RPMI8226 (cell line): ENCODE data around the gene PALM3.

ENCODE experiments used
- DNase-seq: peaks from one replicate; pipeline ENCODE4 v3.0.0-alpha.2; 2015

Gene PALM3

DNA sequence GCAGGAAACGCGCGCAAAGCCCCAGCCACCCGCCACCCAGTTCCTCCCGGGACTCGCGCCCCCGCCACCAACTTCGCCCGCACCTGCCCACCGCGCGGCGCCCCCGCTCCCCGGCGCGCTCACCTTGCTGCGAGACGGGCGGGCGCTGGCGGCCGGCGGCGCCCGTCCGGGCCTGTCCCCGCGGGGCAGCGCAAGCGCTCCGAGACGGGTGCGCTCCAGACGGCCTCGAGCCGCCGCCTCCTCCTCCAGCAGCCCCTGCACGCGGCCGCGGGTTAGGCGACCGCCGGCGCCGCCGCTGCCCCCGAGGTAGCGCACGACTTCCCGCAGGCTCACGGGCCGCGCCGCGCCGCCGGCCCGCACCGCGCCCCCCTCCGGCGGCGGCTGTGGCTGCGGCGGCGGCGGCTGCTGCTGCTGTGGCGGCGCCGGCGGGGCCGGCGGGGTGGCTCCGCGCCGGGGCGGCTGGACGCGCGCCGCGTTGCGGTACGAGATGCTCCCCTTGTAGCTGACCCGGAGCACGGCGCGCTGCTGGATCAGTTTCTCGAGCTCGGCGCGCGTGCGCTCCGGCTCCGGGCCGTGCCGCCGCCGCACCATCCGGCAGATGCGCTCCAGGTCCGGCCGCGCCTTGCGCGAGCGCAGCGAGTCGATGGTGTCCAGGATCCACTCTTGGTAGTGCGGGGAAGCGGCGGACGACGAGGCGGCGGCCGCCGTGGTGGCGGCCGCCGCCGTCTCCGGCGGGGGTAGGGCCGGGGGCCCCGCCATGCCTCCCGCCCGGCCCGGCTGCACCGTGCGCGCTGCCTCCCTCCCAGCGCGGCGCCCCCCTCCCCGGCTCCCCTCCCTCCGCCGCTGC lies 28.0 kb upstream of the PALM3 start:
- DNase-seq = peak; percentile 80

DNA sequence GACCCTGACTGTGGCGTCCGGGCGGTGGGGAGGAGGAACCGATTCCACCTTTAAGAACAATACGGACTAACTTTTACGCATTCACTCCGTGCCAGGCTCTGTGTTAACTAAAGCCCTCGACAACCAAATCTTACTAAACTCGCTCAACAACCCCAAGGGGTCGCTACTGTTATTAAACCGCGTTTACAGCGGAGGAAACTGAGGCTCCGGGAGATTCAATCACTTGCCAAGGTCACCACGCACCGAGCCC lies 27.5 kb upstream of the PALM3 start:
- peak; percentile 26 for DNase-seq

DNA sequence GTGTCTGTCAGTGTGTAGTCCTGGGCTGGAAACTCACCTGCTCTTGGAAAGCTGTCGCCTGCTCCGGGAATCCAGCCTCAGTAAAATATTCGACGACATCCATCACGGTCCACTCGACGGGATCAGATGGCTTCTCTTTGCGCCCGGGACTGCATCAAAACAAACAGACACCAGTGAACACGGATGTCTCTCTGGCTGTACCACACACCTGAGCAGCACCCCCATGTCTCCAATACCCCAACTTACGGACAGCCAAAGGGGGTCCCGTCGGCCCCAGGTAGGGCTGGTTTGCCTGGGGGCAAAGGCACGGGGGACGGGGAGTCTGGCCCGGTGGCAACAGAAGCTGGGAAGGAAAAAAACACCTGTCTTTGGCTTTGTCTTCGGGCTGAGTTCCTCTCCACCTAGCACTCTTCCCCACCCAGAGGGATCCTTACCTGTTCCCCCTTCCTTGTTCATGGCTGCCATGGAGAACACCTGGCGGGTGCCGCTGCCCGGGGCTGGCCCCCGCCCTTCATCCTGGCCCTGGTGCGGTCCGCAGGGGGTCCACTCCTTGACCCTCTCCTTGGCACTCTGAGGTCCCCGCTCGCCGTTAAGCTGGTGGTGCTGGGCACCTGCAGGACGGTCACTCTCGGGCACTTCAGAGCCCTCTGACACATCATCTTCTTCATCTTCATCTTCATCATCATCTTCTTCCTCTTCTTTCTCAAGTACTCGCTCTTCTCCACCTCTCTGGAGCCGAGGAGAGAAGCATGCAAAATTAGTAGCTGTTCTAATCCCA lies 26.9 kb upstream of the PALM3 start:
- DNase-seq = peak; percentile 2

DNA sequence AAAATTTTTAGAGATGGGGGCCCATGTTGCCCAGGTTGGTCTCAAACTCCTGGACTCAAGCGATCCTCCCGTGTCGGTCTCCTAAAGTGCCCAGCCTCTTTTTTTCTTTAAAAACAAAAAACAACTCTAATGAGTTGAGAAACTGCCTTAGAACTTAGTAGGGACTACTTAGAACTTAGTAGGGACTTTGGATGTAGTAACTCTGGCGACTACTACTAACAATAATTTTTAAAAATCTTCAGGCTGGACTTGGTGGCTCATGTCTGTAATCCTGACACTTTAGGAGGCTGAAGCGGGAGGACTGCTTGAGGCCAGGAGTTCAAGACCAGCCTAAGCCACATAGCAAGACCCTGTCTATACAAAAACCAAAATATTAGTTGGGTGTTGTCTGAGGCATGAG lies 24.2 kb upstream of the PALM3 start:
- DNase-seq = peak; percentile 1

DNA sequence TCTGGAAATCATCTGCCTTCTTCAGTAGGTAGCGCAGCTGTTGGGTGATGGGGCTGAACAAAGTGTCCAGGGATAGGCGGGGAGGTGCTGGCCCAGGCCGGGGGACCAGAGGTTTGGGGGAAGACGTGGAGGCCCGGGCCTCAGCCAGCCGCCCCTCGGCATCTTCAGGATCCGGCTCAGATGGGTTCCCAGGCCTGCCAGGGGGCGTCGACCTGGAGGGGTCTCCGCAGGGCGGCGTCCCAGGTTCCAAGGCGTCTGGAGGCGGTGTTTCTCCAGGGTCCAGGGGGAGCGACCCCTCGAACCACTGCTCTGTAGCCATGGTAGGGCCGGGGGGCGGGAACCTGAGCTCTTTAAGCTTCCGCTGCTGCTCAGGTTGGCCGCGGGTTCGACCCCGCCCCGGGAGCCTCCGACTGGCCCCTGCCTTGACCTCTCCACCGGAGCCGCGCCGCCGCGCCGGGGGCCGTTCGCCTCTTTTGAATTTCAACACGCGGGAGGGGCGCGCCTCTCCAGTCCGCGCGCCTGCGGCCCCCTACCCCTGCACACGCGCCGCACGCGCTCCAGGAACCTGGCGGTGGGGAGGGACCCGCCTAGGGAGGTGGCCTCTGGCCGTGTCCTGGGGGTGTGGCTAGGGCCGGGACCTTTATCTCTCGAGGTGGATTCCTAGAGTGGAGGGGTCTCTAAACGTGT lies 23.6 kb upstream of the PALM3 start, which contains the start of gene C19orf67:
Gene C19orf67, minus strand, starts transcription at position 475 of the 687 bp plus-strand sequence. Its CDS starts 156 bp downstream, at position 319.
- no peak for DNase-seq

DNA sequence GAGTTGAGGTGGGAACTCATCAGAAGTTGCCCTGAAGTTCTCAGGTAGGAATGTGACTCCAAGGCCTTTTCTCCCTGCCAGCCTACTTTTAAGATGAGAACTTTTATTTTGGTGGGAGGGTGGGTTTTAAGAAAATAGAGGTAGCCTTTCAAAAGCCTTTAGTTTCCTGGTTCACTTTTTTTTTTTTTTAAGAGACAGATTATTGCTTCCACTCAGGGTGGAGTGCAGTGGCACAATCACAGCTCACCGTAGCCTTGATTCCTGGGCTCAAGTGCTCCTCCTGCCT lies 20.7 kb upstream of the PALM3 start:
- DNase-seq = no peak

DNA sequence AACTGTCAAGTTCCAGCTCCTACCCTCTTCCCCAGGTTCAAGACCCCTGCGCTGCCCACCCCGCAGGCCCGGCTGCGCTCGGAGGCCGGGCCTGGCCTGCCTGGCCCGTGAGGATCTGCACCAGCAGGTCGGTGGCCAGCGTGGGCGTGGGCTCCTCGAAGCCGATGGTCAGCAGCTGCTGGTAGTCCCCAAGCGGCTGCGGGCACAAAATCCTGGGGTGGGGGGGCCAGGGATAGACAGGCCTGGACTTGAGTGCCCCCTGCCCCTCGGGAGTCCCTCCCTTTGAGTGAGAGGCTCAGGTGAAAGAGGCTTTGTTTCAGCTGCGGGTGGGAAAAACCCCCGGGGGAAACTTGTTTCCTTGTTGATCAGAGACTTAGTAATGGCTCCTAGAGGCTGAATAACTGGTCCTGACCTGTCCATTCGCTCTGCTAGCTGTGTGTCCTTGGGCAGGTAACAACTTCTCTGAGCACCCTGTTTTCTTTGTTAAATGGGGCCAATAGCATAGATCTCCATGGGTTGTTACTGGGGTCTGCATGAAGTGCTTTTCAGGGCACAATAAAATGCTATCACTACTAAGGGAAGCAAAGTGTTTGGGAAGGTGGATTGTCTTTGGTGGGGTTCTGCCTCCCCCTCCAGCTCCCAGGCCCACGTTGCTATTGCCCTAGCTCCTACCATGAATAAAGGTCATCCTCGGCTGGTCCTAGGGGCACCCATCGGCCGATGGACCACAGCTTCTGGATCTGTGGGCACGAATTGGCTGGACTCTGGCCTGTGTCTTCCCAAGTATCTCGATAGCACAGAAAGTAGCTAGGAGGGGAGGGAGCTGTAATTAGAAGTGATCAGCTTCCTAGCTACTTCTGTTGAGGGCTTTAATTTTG lies 20.2 kb upstream of the PALM3 start:
- DNase-seq = no peak

DNA sequence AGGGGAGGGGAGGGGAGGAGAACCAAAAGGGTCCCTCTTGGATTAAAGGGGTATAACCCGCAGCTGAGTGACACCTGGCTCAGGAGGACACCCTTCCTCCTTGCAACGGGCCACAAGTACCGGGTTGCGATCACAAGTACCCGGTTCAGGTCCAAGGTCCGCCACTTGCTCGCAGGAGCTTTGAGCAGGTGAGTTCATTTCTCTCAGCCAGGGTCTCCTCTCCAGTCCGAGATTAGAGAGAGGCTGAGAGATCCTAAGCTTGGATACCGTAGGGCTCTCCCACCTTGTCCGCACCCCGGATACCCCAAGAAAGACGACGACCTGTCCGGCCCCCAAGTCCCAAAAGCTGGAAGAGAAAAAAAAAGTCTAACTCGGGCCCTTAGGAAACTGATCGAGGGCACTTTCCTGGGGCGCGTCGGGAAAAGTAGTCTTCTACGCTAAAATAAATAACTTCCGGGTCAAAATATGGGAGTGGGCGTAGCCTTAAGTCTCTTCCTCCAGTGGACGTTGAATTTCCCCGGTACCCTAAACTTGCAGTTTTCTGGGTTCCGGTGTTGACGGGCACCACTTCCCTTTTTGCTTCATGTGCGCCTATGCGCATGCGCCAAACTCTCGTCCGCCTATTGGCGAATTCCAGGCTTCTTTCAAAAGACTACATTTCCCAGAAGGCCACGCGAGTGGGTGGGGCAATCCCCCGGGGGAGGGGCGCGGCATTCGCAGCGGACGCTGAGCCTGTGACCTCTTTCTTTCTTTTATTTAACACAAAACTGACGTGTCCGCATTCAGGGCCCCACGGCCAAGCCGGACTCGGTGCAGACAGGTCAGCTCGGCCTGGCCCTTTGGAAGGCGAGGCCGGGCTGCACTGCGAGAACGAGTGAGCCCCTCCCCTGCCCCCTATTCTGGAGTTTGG lies 19.3 kb upstream of the PALM3 start:
- DNase-seq = peak; percentile 99

DNA sequence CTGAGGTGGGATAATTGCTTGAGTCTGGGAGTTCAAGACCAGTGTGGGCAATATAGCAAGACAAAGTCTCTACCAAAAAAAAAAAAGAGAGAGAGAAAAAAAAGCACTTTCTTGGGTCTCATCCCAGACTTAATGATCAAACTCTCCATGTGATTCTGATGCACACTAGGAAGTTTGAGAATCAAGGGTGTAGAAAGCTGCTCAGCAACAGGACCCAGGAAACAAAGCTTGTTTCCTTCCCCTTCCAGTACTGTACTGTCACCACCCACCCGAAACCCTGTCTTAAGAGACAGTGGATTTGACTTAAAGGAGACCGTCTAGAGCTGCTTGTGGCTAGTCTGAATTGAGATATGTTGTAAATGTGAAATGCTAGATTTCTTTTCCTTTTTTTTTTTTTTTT lies 16.5 kb upstream of the PALM3 start:
- DNase-seq = no peak

DNA sequence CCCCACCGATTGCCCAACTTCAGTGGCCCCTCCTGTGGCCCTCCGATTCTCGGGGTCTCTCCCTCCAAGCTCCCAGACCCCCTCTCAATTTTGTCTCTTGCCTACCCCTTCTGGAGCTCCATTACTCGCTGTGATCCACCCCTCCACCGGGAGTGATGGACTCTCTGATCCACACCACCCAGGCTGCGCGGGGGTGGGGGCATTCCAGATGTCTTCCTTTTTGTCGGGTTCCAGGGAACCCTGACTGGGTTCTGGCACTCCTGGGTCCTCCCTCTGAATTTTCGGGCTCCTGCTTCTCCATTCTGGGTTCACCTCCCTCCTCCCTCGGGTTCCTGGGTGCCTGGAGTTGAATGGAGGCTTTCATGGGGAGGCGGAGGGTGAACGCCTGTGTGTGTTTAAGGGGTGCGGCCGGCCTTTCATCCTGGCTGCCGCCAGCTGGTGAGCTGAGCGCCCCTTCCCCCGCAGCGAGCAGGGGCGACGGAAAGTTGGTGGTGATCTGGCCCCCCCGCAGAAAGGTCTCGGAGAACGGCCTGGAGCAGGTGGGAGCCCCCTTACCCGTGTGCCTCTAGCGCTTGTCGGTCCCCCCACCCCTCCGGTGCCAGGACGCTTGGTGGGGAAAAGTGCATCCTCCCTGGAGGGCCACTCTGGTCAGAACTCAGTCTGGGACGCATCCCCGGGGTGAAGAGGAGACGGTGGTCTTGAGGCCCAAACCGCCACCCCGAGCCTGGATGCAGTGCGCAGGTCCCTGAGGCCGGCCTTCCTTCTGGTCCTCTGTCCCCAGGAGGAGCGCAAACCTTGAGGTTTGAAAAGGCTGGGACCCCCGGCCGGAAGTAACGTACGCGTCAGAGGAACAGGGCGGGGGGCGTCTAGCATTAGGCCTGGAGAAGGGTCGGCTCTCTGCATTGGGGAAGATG lies 12.3 kb upstream of the PALM3 start:
- peak; percentile 39 for DNase-seq

DNA sequence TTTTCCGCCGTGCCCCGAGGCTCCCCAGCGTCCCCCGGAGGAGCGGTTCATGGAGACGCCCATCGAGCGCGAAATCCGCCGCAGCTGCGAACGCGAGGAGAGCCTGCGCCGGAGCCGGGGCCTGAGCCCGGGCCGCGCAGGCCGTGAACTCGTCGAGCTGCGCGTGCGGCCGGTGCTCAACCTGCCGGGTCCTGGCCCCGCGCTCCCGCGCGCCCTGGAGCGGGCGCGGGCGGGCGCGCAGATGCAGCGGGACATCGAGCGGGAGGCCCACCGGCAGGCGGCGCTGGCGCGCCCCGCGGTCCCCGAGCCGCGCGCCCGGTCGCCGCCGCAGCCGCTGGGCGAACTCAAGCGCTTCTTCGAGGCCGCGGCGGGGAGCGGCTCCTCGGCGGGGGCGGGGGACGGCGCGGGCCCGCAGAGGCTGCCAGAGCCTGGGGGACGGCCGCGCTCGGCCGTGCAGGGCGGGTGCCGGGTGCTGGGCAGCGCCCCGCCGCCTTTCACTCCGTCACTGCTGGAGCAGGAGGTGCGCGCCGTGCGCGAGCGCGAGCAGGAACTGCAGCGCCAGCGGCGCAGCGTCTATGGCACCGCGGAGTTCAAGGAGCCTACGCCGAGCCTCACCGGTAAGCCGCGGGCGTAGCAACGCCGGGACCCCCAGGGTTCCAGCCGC lies 11.5 kb upstream of the PALM3 start:
- DNase-seq = peak; percentile 88

DNA sequence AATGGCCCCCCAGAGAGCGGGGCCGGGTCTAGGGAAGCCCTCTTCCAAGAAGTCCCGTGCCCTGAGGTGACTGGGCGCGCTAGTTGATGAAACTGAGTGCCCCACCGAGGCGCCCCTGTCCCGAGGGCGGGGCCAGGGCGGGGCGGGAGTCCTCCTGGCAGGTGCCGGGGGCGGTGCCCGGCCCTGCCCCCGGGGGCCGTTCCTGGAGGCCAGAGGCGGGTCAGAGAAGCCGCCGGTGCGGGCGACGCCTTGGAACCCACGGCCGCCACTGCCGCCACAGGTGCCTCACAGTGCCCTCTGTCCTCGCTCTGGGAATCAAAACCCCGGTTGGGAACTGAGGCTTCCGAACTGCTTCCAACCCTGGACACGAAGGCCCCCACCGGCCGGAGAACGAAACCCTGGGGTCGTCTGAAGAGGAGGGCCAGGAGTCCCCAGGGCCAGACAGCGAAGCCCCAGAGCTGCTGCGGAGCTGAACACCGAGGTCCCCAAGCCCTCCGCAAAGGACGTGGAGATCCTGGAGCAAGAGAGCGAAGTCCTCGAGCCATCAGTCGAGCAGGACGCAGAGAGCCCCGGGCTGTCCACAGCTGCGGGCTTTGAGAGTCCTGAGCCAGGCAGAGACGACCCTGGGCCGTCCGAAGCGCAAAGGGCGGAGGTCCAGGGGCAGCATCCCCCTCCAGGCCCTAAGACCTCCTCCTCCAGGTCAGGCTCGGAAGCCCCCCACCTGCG lies 10.8 kb upstream of the PALM3 start, which contains the start of gene MISP3:
Gene MISP3, plus strand, starts transcription at position 252 of the 726 bp plus-strand sequence. CDS start 524 bp downstream, outside the sequence.
- DNase-seq = peak; percentile 92

DNA sequence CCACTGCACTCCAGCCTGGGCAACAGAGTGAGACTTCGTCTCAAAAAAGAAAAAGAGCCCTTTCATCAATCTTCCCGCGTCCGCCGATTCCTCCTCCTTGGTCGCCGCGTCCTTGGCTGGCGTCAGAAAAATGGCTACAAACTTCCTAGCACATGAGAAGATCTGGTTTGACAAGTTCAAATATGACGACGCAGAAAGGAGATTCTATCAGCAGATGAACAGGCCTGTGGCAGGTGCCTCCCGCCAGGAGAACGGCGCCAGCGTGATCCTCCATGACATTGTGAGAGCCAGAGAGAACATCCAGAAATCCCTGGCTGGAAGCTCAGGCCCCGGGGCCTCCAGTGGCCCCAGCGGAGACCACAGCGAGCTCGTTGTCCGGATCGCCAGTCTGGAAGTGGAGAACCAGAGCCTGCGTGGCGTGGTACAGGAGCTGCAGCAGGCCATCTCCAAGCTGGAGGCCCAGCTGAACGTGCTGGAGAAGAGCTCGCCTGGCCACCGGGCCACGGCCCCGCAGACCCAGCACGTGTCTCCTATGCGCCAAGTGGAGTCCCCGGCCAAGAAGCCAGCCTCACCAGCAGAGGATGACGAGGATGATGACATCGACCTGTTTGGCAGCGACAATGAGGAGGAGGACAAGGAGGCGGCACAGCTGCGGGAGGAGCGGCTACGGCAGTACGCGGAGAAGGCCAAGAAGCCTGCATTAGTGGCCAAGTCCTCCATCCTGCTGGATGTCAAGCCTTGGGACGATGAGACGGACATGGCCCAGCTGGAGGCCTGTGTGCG lies 8.6 kb upstream of the PALM3 start:
- no peak for DNase-seq

DNA sequence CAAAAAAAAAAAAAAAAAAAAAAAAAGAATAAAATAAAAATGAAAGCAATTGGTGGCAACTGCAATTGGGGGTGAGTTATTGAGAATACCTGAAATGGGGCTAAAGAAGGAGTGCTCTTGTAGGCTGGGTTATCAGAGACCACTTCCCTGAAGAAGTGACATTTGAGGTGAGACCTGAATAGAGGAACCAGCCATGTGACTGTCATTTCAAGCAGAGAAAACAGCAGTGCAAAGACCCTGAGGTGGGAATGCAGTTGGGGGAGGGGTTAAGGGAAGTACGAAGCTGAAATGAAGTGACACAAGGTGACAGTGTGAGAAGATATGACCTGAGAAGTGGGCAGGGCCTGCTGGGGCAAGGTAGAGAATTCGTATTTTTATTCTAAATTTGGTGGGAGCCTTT lies 4.3 kb upstream of the PALM3 start:
- DNase-seq = no peak

DNA sequence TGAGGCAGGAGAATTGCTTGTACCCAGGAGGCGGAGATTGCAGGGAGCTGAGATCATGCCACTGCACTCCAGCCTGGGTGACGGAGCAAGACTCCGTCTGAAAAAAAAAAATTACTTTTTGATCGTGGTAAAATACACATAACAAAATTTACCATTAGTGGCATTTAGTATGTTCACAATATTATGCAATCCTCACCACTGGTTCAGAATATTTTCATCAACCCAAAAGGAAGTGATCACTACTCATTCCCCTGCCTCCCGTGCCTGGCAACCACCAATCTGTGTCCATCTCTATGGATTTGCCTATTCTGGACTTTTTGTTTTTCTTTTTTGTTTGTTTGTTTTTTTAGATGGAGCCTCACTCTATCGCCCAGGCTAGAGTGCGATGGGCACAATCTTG lies 1.2 kb upstream of the PALM3 start:
- no peak for DNase-seq

DNA sequence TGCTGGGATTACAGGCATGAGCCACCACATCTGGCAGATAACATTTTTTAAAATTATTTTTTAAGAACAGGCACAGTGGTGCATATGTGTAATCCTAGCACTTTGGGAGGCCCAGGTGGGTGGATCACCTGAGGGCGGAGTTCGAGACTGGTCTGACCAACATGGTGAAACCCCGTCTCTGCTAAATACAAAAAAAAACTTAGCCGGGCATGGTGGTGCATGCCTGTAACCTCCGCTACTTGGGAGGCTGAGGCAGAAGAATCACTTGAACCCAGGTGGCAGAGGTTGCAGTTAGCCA lies 631 bp upstream of the PALM3 start:
- DNase-seq = no peak

DNA sequence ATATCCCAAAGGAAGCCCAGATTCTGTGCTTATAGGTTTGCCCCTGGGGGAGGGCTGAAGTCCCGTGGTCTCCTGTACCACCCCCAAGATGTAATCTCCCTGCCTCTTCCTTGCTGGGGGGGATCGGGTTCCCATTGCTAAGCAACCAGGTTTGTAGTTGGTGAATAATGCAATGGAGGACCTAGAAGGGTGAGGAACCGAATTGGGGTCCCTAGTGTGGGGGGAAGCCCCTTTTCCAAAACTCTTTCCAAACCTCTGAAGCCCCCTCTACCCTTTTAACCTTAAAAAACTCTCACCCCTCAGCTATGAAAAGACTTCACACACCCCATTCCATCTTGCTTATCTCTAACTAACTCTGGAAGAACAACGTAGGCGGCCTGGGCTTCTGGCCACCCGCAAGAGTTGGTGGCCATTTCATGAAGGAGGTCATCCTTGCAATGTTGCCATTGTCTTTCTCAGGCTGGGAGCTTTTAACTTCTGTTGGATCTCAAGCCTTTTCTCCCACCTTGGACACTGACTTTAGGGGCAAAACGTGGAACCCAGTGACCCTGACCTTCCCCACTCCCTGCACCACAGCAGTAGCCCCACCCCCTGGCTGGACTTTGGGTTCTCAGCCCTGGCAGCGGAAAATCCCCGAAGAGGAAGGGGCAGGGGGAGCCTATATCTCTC lies 661 bp downstream of the PALM3 start:
- DNase-seq = no peak

DNA sequence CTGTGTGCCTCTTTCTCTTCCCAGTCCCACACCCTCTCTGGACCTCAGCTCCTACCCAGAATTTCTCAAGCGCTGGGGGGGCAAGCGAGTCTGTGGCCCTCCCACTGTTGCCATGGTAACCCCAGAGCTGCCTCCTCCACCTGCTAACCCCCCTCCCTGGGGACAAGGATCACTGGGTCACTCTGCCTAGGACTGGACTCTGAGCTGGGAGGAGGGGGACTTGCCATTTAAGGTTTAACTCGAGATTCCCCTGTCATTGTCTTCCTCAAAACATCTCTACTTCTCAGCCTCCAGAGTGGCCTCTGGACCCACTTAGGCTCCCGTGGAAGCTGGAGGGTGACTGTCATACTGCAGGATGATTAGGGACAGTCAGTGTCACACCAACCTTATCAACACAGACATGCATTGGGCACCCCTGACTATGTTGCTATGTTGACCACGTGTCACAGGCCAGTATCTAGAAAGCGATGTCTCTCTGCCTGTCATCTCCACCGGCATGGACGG lies 2.2 kb downstream of the PALM3 start:
- no peak for DNase-seq
